Endothelial cell of umbilical vein (primary cell): ENCODE results near the gene SPA17. TPM values are rescaled to one million over a fixed set of nuclear protein-coding genes. Genes with fewer than 3 reads are reported as not detected.

Source experiments
- BruUV-seq: library from RNA; stranded (reverse); fragments of 400-500 nt; replicated peaks from 2 replicates; lab custom pipeline; 2021; lab: Mats Ljungman, UMichigan
- CTCF ChIA-PET: fragments of 300-600, 350-600 bp; sonication (Branson Sonifier 250); formaldehyde crosslinking; loops from one replicate; lab custom pipeline; 2021; ENCODE audit warnings: antibody characterized with exemption, inconsistent platforms; lab: Charles Lee
- POLR2A ChIA-PET: fragments of 300-600, 350-600 bp; sonication (Branson Sonifier 250); formaldehyde crosslinking; loops from one replicate; lab custom pipeline; 2021; ENCODE audit warnings: antibody characterized with exemption, inconsistent platforms; lab: Charles Lee
- DNase-seq: peaks from one replicate; pipeline ENCODE4 v3.0.0-alpha.2; 2011; ENCODE audit warnings: low read depth, low spot score
- FAIRE-seq: peaks from 2 replicates; lab custom pipeline; 2011; peaks lifted over from hg19 to GRCh38; lab: Jason Lieb, UNC
- H2AFZ ChIP-seq: 2 replicates; pipeline ENCODE4 v1.6.0; 2012; ENCODE audit warnings: low read depth, low read length, control low read depth, inconsistent platforms
- H3K27ac ChIP-seq: 2 replicates; pipeline ENCODE4 v1.5.1; 2011; ENCODE audit warnings: low read depth, mild to moderate bottlenecking, control low read depth, low read length, moderate library complexity; ENCODE audit not compliant: insufficient read depth
- H3K27me3 ChIP-seq, 2 experiments: 2 replicates each; pipeline versions ENCODE4 v1.6.0 to v1.6.1; 2011; ENCODE audit warnings: low read length in 2 of 2, mixed read lengths in 1 of 2; ENCODE audit not compliant: control insufficient read depth in 2 of 2, insufficient read depth in 2 of 2
- H3K36me3 ChIP-seq, 2 experiments: 2 replicates in 1 of 2; 3 replicates in 1 of 2; pipeline ENCODE4 v1.5.1; 2011; ENCODE audit warnings: low read length in 2 of 2, mild to moderate bottlenecking in 1 of 2, moderate library complexity in 1 of 2; ENCODE audit not compliant: control insufficient read depth in 2 of 2, insufficient read depth in 2 of 2; ENCODE audit errors: extremely low read depth in 1 of 2
- H3K4me1 ChIP-seq: 3 replicates; pipeline ENCODE4 v1.5.1; 2011; ENCODE audit warnings: mild to moderate bottlenecking, low read length; ENCODE audit not compliant: control insufficient read depth, insufficient read depth; ENCODE audit errors: extremely low read depth
- H3K4me2 ChIP-seq: 2 replicates; pipeline ENCODE4 v1.6.1; 2011; ENCODE audit warnings: low read length, control low read depth, mixed read lengths; ENCODE audit not compliant: insufficient read depth
- H3K4me3 ChIP-seq, 3 experiments: fragments of 200-600 bp in 1 of 3; sonication (generic), shearing (Covaris generic) in 1 of 3; replicated peaks in 1 of 3; 2 replicates each; pipeline ENCODE4 v1.5.1; 2011 to 2016; ENCODE audit warnings: control low read depth in 3 of 3, low read length in 3 of 3, mild to moderate bottlenecking in 2 of 3, inconsistent platforms in 1 of 3, low read depth in 1 of 3, moderate library complexity in 1 of 3; ENCODE audit not compliant: insufficient read depth in 1 of 3
- H3K79me2 ChIP-seq: 2 replicates; pipeline ENCODE4 v1.6.0; 2012; ENCODE audit warnings: low read length, inconsistent platforms; ENCODE audit not compliant: control insufficient read depth, insufficient read depth
- H3K9ac ChIP-seq: replicated peaks from 2 replicates; pipeline ENCODE3; 2011; ENCODE audit warnings: low read length, control low read depth; ENCODE audit not compliant: insufficient read depth; ENCODE audit errors: extremely low read depth
- H3K9me1 ChIP-seq: replicated peaks from 3 replicates; pipeline ENCODE4 v1.6.0; 2011; ENCODE audit warnings: mild to moderate bottlenecking, low read length; ENCODE audit not compliant: control insufficient read depth, insufficient read depth; ENCODE audit errors: extremely low read depth
- H3K9me3 ChIP-seq: replicated peaks from 2 replicates; pipeline ENCODE4 v1.5.1; 2012; ENCODE audit warnings: low read length, inconsistent platforms; ENCODE audit not compliant: control insufficient read depth, insufficient read depth
- H4K20me1 ChIP-seq: replicated peaks from 2 replicates; pipeline ENCODE3; 2011; ENCODE audit warnings: mild to moderate bottlenecking, low read length; ENCODE audit not compliant: control insufficient read depth, insufficient read depth; ENCODE audit errors: extremely low read depth
- FOS ChIP-seq: IDR thresholded peaks from 2 replicates; pipeline ENCODE4 v1.6.1; 2011; ENCODE audit warnings: mild to moderate bottlenecking, low read length, moderate library complexity, borderline replicate concordance; ENCODE audit not compliant: insufficient read depth
- POLR2A ChIP-seq: IDR thresholded peaks from 2 replicates; pipeline ENCODE4 v1.6.1; 2012; ENCODE audit warnings: low read depth, mild to moderate bottlenecking, control low read depth, low read length
- POLR2AphosphoS5 ChIP-seq: IDR thresholded peaks from 2 replicates; pipeline ENCODE4 v1.6.1; 2012; ENCODE audit warnings: low read depth, mild to moderate bottlenecking, control low read depth, low read length, moderate library complexity; ENCODE audit not compliant: insufficient read depth
- dilution Hi-C: fragments of 300-500 bp; cut with MboI; formaldehyde crosslinking; loops from one replicate; pipeline ENCODE4 v1.15.0; 2019; ENCODE audit warnings: low sequenced_read_pairs; ENCODE audit not compliant: extremely low pct_ligation_motif_present
- intact Hi-C: fragments of 100-400 bp; cut with micrococcal nuclease; formaldehyde crosslinking; loops from one replicate; pipeline ENCODE4 v1.10.0; 2022
- polyA plus RNA-seq, 4 experiments: library from polyadenylated mRNA; depleted of rRNA in 3 of 4; stranded (reverse) in 3 of 4; unstranded in 1 of 4; fragments of >200 nt; gene quantifications; 2 replicates each; pipeline versions ENCODE4 v1.2.1 to v1.2.3, GENCODE V29; 2011 to 2012; ENCODE audit warnings: missing spikeins in 1 of 4
- total RNA-seq: library from RNA; stranded (reverse); gene quantifications from 2 replicates; pipeline ENCODE4 v1.2.3, GENCODE V29; 2021
- TF ChIP-seq, protein P1 (sequence below), 2 donors: IDR thresholded peaks; 1 replicate in 1 of 2; 2 replicates in 1 of 2; pipeline ENCODE4 v1.5.1; 2011; ENCODE audit warnings: low read length in 2 of 2, mild to moderate bottlenecking in 2 of 2, moderate library complexity in 2 of 2, control low read depth in 1 of 2, inconsistent platforms in 1 of 2, low read depth in 1 of 2; ENCODE audit not compliant: insufficient read depth in 1 of 2; ENCODE audit errors: extremely low read depth in 1 of 2

The SPA17 gene
- total and polyA plus RNA-seq, 2 donors (not counting 3 experiments of a cell fraction or from before 2014, with no cell fraction given): 3.9 to 4.7 TPM

GRCh38 chr11:124739479-124740276, 66.0 kb downstream of the SPA17 start, which contains the start of gene NRGN:
Gene NRGN, plus strand, starts transcription at chr11:124739942. Its CDS starts 143 bp downstream, at chr11:124740085.
- no peaks in the 10 kb centered on the region for H3K9me3 ChIP-seq
- peaks cover 3 to 5% of the 10 kb centered on the region in 2 experiments for H3K27me3 ChIP-seq
- H3K27ac ChIP-seq: no peak within 1 kb of the TSS
- peak; percentile 95 for FAIRE-seq
- H3K79me2 ChIP-seq: peaks cover 2% of the 10 kb centered on the region
- H3K4me1 ChIP-seq: peaks cover 13% of the 10 kb centered on the region
- H4K20me1 ChIP-seq: no peaks in the 10 kb centered on the region
- no peaks in the 10 kb centered on the region for H3K36me3 ChIP-seq
- DNase-seq: peak; percentile 92
- peak within 1 kb of the TSS; percentile 63 to 80 (median 69) for H3K4me3 ChIP-seq
- BruUV-seq: no TSS peak
- ChIA-PET CTCF (interaction anchor here (0.6 to 16.9 kb wide), 15 partner anchors 9 to 176 kb away, joined by 3 to 301 read pairs (median 6); partner anchors contain the start of genes ESAM, SIAE and SPA17), POLR2A (interaction anchor here (1.1 kb wide), 1 partner anchor 66 kb away, joined by 4 read pairs; the partner anchor contains the start of genes SIAE and SPA17)
- intact Hi-C loops (loop anchor here (1.0 kb wide), 3 partner anchors 14 to 70 kb away; partner anchors contain the start of genes SIAE and SPA17), dilution Hi-C loops (no loop called here)
- TF ChIP-seq POLR2A: peak; percentile 53
- peak; percentile 35 for TF ChIP-seq POLR2AphosphoS5
- no peak for TF ChIP-seq FOS
- TF ChIP-seq, protein P1, sequence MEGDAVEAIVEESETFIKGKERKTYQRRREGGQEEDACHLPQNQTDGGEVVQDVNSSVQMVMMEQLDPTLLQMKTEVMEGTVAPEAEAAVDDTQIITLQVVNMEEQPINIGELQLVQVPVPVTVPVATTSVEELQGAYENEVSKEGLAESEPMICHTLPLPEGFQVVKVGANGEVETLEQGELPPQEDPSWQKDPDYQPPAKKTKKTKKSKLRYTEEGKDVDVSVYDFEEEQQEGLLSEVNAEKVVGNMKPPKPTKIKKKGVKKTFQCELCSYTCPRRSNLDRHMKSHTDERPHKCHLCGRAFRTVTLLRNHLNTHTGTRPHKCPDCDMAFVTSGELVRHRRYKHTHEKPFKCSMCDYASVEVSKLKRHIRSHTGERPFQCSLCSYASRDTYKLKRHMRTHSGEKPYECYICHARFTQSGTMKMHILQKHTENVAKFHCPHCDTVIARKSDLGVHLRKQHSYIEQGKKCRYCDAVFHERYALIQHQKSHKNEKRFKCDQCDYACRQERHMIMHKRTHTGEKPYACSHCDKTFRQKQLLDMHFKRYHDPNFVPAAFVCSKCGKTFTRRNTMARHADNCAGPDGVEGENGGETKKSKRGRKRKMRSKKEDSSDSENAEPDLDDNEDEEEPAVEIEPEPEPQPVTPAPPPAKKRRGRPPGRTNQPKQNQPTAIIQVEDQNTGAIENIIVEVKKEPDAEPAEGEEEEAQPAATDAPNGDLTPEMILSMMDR (IDR thresholded peaks at IDR 0.05; ENCODE audit: extremely low read depth in 1 of 2, insufficient read depth in 1 of 2, low read depth in 1 of 2, low read length in 2 of 2): no peak
- peak within 1 kb of the TSS; percentile 80 for H3K4me2 ChIP-seq
- peak within 1 kb of the TSS; percentile 76 for H2AFZ ChIP-seq
- peak within 1 kb of the TSS; percentile 58 for H3K9ac ChIP-seq
- no peaks in the 10 kb centered on the region for H3K9me1 ChIP-seq
